Vagina (tissue), 2 donors: Measurements from ENCODE around the gene BRMS1.

Experiments
- POLR2AphosphoS5 ChIP-seq, 2 donors: sonication (generic); formaldehyde crosslinking; IDR thresholded peaks; one replicate each; pipeline ENCODE4 v1.9.0; 2017; ENCODE audit warnings: antibody characterized with exemption in 2 of 2, mild to moderate bottlenecking in 2 of 2, low read depth in 1 of 2; ENCODE audit not compliant: insufficient read depth in 1 of 2
- TF ChIP-seq, protein P1 (sequence below), 3 experiments: fragments of 450-650 bp in 2 of 3; fragments of 200-600 bp in 1 of 3; sonication (generic) in 1 of 3; IDR thresholded peaks; one replicate each; pipeline ENCODE4 v1.5.1; 2017 to 2019; ENCODE audit warnings: antibody characterized with exemption in 3 of 3, mild to moderate bottlenecking in 2 of 3, moderate library complexity in 2 of 3

DNA sequence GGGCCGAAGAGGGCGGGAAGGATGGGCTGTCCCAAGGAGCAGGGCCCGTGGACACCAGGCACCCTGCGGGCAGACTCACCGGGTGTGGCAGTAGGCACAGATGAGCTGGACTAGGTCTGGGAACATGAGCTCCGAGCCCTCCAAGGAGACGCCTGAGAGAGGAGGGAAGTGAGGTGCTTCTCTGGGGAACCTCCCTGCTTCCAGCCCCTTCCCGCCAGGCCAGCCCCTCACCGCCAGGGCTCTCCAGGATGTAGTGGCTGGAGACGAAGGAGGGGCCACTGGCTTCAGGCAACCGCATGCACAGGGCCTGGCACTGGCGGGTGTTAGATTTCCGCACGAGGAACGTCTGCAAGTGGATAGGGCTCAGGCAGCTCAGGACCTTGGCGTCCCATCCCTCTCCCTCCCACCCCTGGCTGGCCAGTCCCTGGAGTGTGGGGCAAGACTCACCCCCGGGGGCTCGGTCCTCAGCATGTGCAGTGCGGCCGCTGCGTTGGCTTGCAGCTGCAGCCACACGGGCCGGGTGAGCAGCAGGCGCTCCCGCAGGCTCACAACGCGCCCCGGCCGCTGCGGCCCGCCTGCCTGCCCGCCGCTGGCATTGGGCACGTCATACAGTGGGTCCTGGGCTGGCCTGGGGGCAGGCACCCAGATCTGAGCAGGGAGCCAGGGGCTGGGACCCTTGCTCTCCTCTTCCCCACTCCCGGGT lies 9.2 kb downstream of the BRMS1 start:
- TF ChIP-seq POLR2AphosphoS5 (IDR thresholded peaks at IDR 0.05; ENCODE audit: insufficient read depth in 1 of 2, low read depth in 1 of 2) = no peak
- TF ChIP-seq, protein P1, sequence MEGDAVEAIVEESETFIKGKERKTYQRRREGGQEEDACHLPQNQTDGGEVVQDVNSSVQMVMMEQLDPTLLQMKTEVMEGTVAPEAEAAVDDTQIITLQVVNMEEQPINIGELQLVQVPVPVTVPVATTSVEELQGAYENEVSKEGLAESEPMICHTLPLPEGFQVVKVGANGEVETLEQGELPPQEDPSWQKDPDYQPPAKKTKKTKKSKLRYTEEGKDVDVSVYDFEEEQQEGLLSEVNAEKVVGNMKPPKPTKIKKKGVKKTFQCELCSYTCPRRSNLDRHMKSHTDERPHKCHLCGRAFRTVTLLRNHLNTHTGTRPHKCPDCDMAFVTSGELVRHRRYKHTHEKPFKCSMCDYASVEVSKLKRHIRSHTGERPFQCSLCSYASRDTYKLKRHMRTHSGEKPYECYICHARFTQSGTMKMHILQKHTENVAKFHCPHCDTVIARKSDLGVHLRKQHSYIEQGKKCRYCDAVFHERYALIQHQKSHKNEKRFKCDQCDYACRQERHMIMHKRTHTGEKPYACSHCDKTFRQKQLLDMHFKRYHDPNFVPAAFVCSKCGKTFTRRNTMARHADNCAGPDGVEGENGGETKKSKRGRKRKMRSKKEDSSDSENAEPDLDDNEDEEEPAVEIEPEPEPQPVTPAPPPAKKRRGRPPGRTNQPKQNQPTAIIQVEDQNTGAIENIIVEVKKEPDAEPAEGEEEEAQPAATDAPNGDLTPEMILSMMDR (IDR thresholded peaks at IDR 0.05) = no peak
